H1 (cell line): ENCODE results near the gene SLC25A26. TPM values are rescaled to one million over a fixed set of nuclear protein-coding genes. Genes with fewer than 3 reads are reported as not detected.

ENCODE experiments used
- CTCF ChIA-PET: fragments of 300-600 bp; sonication (Branson Sonifier 250); formaldehyde crosslinking; loops from one replicate; lab custom pipeline; 2021; ENCODE audit not compliant: partially characterized antibody; lab: Charles Lee
- POLR2A ChIA-PET: fragments of 300-600 bp; sonication (Branson Sonifier 250); formaldehyde crosslinking; loops from one replicate; lab custom pipeline; 2021; ENCODE audit warnings: inconsistent platforms; ENCODE audit not compliant: partially characterized antibody; lab: Charles Lee
- DNase-seq, 2 experiments: peaks; one replicate each; pipeline versions ENCODE4 v3.0.0 to v3.0.0-alpha.2; 2010 to 2022; ENCODE audit warnings: low spot score in 2 of 2, low read depth in 1 of 2, mixed read lengths in 1 of 2
- FAIRE-seq: peaks from 2 replicates; lab custom pipeline; 2011; peaks lifted over from hg19 to GRCh38; lab: Jason Lieb, UNC
- H2AFZ ChIP-seq: 2 replicates; pipeline ENCODE4 v1.8.1; 2012; ENCODE audit warnings: low read length, inconsistent platforms
- H2AK5ac ChIP-seq: 2 replicates; pipeline ENCODE4 v1.6.1; 2013; ENCODE audit warnings: low read depth, low read length
- H2BK120ac ChIP-seq: replicated peaks from 2 replicates; pipeline ENCODE3; 2013; ENCODE audit warnings: low read depth, low read length, inconsistent platforms
- H2BK12ac ChIP-seq: 2 replicates; pipeline ENCODE4 v1.6.1; 2013; ENCODE audit warnings: low read depth, low read length
- H2BK15ac ChIP-seq: 2 replicates; pipeline ENCODE4 v1.6.1; 2013; ENCODE audit warnings: low read length
- H2BK20ac ChIP-seq: 2 replicates; pipeline ENCODE4 v1.6.1; 2013; ENCODE audit warnings: low read length
- H2BK5ac ChIP-seq: 2 replicates; pipeline ENCODE4 v1.6.1; 2013; ENCODE audit warnings: low read depth, low read length
- H3K14ac ChIP-seq: 2 replicates; pipeline ENCODE4 v1.6.1; 2013; ENCODE audit warnings: inconsistent platforms; ENCODE audit not compliant: insufficient read length
- H3K18ac ChIP-seq: 2 replicates; pipeline ENCODE4 v1.6.1; 2013; ENCODE audit warnings: low read length; ENCODE audit errors: extremely low read depth
- H3K23ac ChIP-seq: 2 replicates; pipeline ENCODE4 v1.6.1; 2013; ENCODE audit warnings: inconsistent platforms; ENCODE audit not compliant: insufficient read length
- H3K23me2 ChIP-seq: 2 replicates; pipeline ENCODE4 v1.6.1; 2013; ENCODE audit warnings: low read depth, low read length
- H3K27ac ChIP-seq: 2 replicates; pipeline ENCODE4 v1.6.1; 2011; ENCODE audit warnings: low read depth, low read length, inconsistent platforms
- H3K27me3 ChIP-seq, 4 experiments: replicated peaks in 1 of 4; 1 replicate in 1 of 4; 2 replicates in 3 of 4; pipeline versions ENCODE4 v1.6.1 to v1.8.1; 2011 to 2013; ENCODE audit warnings: low read length in 3 of 4, mild to moderate bottlenecking in 3 of 4, inconsistent platforms in 2 of 4, mixed read lengths in 2 of 4, moderate library complexity in 1 of 4; ENCODE audit not compliant: control insufficient read depth in 3 of 4, insufficient read depth in 3 of 4; ENCODE audit errors: extremely low read depth in 1 of 4
- H3K36me3 ChIP-seq, 4 experiments: 2 replicates each; pipeline versions ENCODE4 v1.6.1 to v1.8.1; 2011 to 2013; ENCODE audit warnings: mild to moderate bottlenecking in 4 of 4, low read length in 3 of 4, moderate library complexity in 2 of 4, control low read depth in 1 of 4, inconsistent platforms in 1 of 4; ENCODE audit not compliant: insufficient read depth in 4 of 4, control insufficient read depth in 2 of 4
- H3K4ac ChIP-seq: replicated peaks from 2 replicates; pipeline ENCODE3; 2013; ENCODE audit warnings: low read length, low read depth, mixed read lengths, inconsistent platforms; ENCODE audit not compliant: insufficient read length
- H3K4me1 ChIP-seq, 4 experiments: replicated peaks in 1 of 4; 1 replicate in 1 of 4; 2 replicates in 3 of 4; pipeline versions ENCODE4 v1.6.1 to v1.8.1; 2011 to 2013; ENCODE audit warnings: low read length in 3 of 4, inconsistent platforms in 2 of 4, mixed read lengths in 1 of 4; ENCODE audit not compliant: insufficient read depth in 4 of 4, control insufficient read depth in 3 of 4
- H3K4me2 ChIP-seq, 2 experiments: 2 replicates each; pipeline versions ENCODE4 v1.6.1 to v1.8.1; 2011 to 2013; ENCODE audit warnings: low read depth in 2 of 2, low read length in 2 of 2, control low read depth in 1 of 2, inconsistent platforms in 1 of 2, mild to moderate bottlenecking in 1 of 2; ENCODE audit not compliant: insufficient read depth in 1 of 2
- H3K4me3 ChIP-seq, 4 experiments: fragments of 200-600, 300-600 bp in 1 of 4; sonication (generic), shearing (Covaris generic), sonication (Bioruptor Twin) in 1 of 4; 2 replicates each; pipeline versions ENCODE4 v1.5.1 to v1.8.1; 2011 to 2016; ENCODE audit warnings: low read length in 4 of 4, low read depth in 3 of 4, control low read depth in 2 of 4, inconsistent platforms in 2 of 4, mild to moderate bottlenecking in 2 of 4, mixed read lengths in 1 of 4, moderate library complexity in 1 of 4; ENCODE audit not compliant: insufficient read depth in 2 of 4; ENCODE audit errors: extremely low read depth in 1 of 4
- H3K56ac ChIP-seq: replicated peaks from 2 replicates; pipeline ENCODE3; 2013; ENCODE audit warnings: low read depth, mild to moderate bottlenecking, mixed read lengths, low read length, inconsistent platforms; ENCODE audit not compliant: insufficient read length
- H3K79me1 ChIP-seq: 2 replicates; pipeline ENCODE4 v1.6.1; 2013; ENCODE audit warnings: low read depth, low read length, control low read depth
- H3K79me2 ChIP-seq, 2 experiments: 2 replicates each; pipeline versions ENCODE4 v1.6.1 to v1.8.1; 2012 to 2013; ENCODE audit warnings: low read length in 2 of 2, mild to moderate bottlenecking in 2 of 2, inconsistent platforms in 1 of 2; ENCODE audit not compliant: insufficient read depth in 2 of 2, control insufficient read depth in 1 of 2
- H3K9ac ChIP-seq, 4 experiments: replicated peaks in 1 of 4; 1 replicate in 1 of 4; 2 replicates in 3 of 4; pipeline versions ENCODE4 v1.6.1 to v1.8.1; 2011 to 2013; ENCODE audit warnings: low read depth in 3 of 4, low read length in 3 of 4, control low read depth in 2 of 4, mild to moderate bottlenecking in 2 of 4, moderate library complexity in 2 of 4, inconsistent platforms in 1 of 4; ENCODE audit errors: extremely low read depth in 1 of 4
- H3K9me3 ChIP-seq, 2 experiments: 2 replicates each; pipeline versions ENCODE4 v1.6.1 to v1.8.1; 2012 to 2013; ENCODE audit warnings: mild to moderate bottlenecking in 2 of 2, moderate library complexity in 2 of 2, control low read depth in 1 of 2, inconsistent platforms in 1 of 2, low read depth in 1 of 2, low read length in 1 of 2, mixed read lengths in 1 of 2; ENCODE audit not compliant: insufficient read depth in 2 of 2
- H4K20me1 ChIP-seq, 2 experiments: replicated peaks in 1 of 2; 2 replicates each; pipeline versions ENCODE3 to v1.8.1; 2011 to 2013; ENCODE audit warnings: inconsistent platforms in 2 of 2, low read length in 2 of 2, mild to moderate bottlenecking in 1 of 2; ENCODE audit not compliant: insufficient read depth in 2 of 2, control insufficient read depth in 1 of 2
- H4K5ac ChIP-seq: 2 replicates; pipeline ENCODE4 v1.6.1; 2013; ENCODE audit warnings: low read length, low read depth, mixed read lengths, inconsistent platforms; ENCODE audit not compliant: insufficient read length
- H4K8ac ChIP-seq: 2 replicates; pipeline ENCODE4 v1.8.0; 2013; ENCODE audit warnings: mild to moderate bottlenecking, moderate library complexity, low read length, inconsistent platforms; ENCODE audit not compliant: insufficient read depth; ENCODE audit errors: extremely low read depth
- H4K91ac ChIP-seq: replicated peaks from 2 replicates; pipeline ENCODE3; 2013; ENCODE audit warnings: low read length, mixed read lengths, inconsistent platforms; ENCODE audit not compliant: insufficient read length
- CTCF ChIP-seq, 3 experiments: IDR thresholded peaks; 1 replicate in 2 of 3; 2 replicates in 1 of 3; pipeline versions ENCODE4 v1.5.1 to v1.6.1; 2011; ENCODE audit warnings: low read length in 3 of 3, mild to moderate bottlenecking in 3 of 3, inconsistent platforms in 2 of 3, low read depth in 1 of 3, moderate library complexity in 1 of 3; ENCODE audit not compliant: insufficient read depth in 1 of 3; ENCODE audit errors: control extremely low read depth in 1 of 3
- GTF2F1 ChIP-seq: IDR thresholded peaks from 2 replicates; pipeline ENCODE4 v1.6.1; 2012; ENCODE audit warnings: low read depth, low read length, improper control_type of control experiment, borderline replicate concordance
- RAD21 ChIP-seq, 2 experiments: IDR thresholded peaks in 1 of 2; conservative IDR thresholded peaks in 1 of 2; 2 replicates each; pipeline ENCODE4 v1.6.1; 2011; ENCODE audit warnings: low read depth in 2 of 2, low read length in 2 of 2, improper control_type of control experiment in 1 of 2, inconsistent platforms in 1 of 2, mild to moderate bottlenecking in 1 of 2, moderate library complexity in 1 of 2
- SAP30 ChIP-seq: fragments of 300-600 bp; sonication (generic); IDR thresholded peaks from 2 replicates; pipeline ENCODE4 v1.7.1; 2012; ENCODE audit warnings: low read length, moderate library complexity, mild to moderate bottlenecking, inconsistent platforms; ENCODE audit not compliant: insufficient read depth, insufficient replicate concordance
- SP1 ChIP-seq: IDR thresholded peaks from 2 replicates; pipeline ENCODE4 v1.6.1; 2011; ENCODE audit warnings: low read depth, low read length
- SP2 ChIP-seq: IDR thresholded peaks from 2 replicates; pipeline ENCODE4 v1.6.1; 2012; ENCODE audit warnings: mild to moderate bottlenecking, low read length, inconsistent platforms
- SP4 ChIP-seq: IDR thresholded peaks from 2 replicates; pipeline ENCODE4 v1.6.1; 2012; ENCODE audit warnings: low read length, inconsistent platforms
- TAF1 ChIP-seq: IDR thresholded peaks from 2 replicates; pipeline ENCODE4 v1.6.1; 2011; ENCODE audit warnings: mild to moderate bottlenecking, low read depth, low read length
- USF2 ChIP-seq: IDR thresholded peaks from 2 replicates; pipeline ENCODE4 v1.6.1; 2011; ENCODE audit warnings: low read length, improper control_type of control experiment
- YY1 ChIP-seq: IDR thresholded peaks from 2 replicates; pipeline ENCODE4 v1.6.1; 2011; ENCODE audit warnings: low read depth, mild to moderate bottlenecking, low read length
- WGBS, 2 experiments: shearing (Covaris generic) in 1 of 2; methylation state at CpG; one replicate each; pipeline versions ENCODE4 v1.1.6 to v1.1.7; 2013 to 2015; ENCODE audit warnings: low lambda C conversion rate in 2 of 2, mixed read lengths in 2 of 2, inconsistent platforms in 1 of 2, low coverage in 1 of 2, missing lambda C conversion rate in 1 of 2; ENCODE audit not compliant: insufficient replicate concordance in 2 of 2, insufficient coverage in 1 of 2, insufficient read length in 1 of 2; ENCODE audit errors: extremely low coverage in 1 of 2, missing lambda C conversion rate in 1 of 2; 5-methylcytosine and 5-hydroxymethylcytosine counted together
- polyA plus RNA-seq, 7 experiments: library from polyadenylated mRNA; depleted of rRNA in 3 of 7; stranded (reverse) in 5 of 7; unstranded in 2 of 7; fragments of >200 nt in 5 of 7; fragments of 200-250 nt in 2 of 7; gene quantifications; 1 replicate in 5 of 7; 2 replicates in 1 of 7; 4 replicates in 1 of 7; pipeline versions ENCODE4 v1.2.1 to v1.2.3, GENCODE V29; 2011 to 2013; ENCODE audit warnings: missing spikeins in 2 of 7, mixed read lengths in 2 of 7
- total RNA-seq: library from RNA; stranded (reverse); fragmentation: NEBNext Ultra II Directional; extraction: Animal tissue kit (Norgen Biotek cat#: 25700); gene quantifications from 2 replicates; pipeline ENCODE4 v1.2.1, GENCODE V29; 2021

Gene SLC25A26
- total and polyA plus RNA-seq, 2 of the 8 experiments (the other 6 are each of a cell fraction or from before 2014, with no cell fraction given) = 30.0 to 37.0 TPM

GRCh38 chr3:66236281-66236680 is 15.5 kb downstream of the SLC25A26 start:
- Histone ChIP-seq H4K5ac (no peak overlapping the region), H2BK120ac (no peak overlapping the region), H4K20me1 (no peaks in the 10 kb centered on the region), H2AFZ (no peak overlapping the region), H3K4me3 (no peak overlapping the region), H3K18ac (no peak overlapping the region), H3K9me3 (no peaks in the 10 kb centered on the region), H3K79me1 (no peaks in the 10 kb centered on the region), H3K27ac (no peak overlapping the region), H4K8ac (no peak overlapping the region), H3K56ac (no peak overlapping the region), H2BK12ac (no peak overlapping the region), H2BK20ac (no peak overlapping the region), H2AK5ac (no peak overlapping the region), H3K23me2 (no peaks in the 10 kb centered on the region), H3K79me2 (peaks cover 0 to 8% of the 10 kb centered on the region in 2 experiments; a peak in 1 of 4 replicates), H3K36me3 (peaks cover 0 to 8% (median 0%) of the 10 kb centered on the region in 4 experiments; a peak in 2 of 8 replicates), H4K91ac (no peak overlapping the region), H2BK5ac (no peak overlapping the region), H3K4ac (no peak overlapping the region), H3K27me3 (no peaks in the 10 kb centered on the region), H3K23ac (no peak overlapping the region), H3K14ac (no peak overlapping the region), H2BK15ac (no peak overlapping the region), H3K4me2 (no peak overlapping the region), H3K9ac (no peak overlapping the region), H3K4me1 (peaks cover 0 to 5% (median 2%) of the 10 kb centered on the region in 4 experiments; a peak in 3 of 7 replicates)
- DNase-seq (no peak), FAIRE-seq (peak; percentile 60)
- TF ChIP-seq SP4 (no peak), SP1 (no peak), CTCF (IDR thresholded peaks at IDR 0.05; ENCODE audit: control extremely low read depth in 1 of 3, insufficient read depth in 1 of 3, low read depth in 1 of 3, low read length in 3 of 3) (peak in 2 of 3 experiments; percentile 19 to 36; a peak in 2 of 4 replicates), SP2 (no peak), RAD21 (IDR thresholded peaks at IDR 0.05 in 1 of 2, conservative IDR thresholded peaks at IDR 0.05 in 1 of 2; ENCODE audit: low read depth in 2 of 2, low read length in 2 of 2) (peak; percentile 17 to 32; a peak in 3 of 4 replicates), GTF2F1 (no peak), TAF1 (no peak), USF2 (no peak), SAP30 (no peak), YY1 (no peak)
- 64% methylated on average over 5 of the region's 5 CpGs; no CpG with 5 or more reads in 1 of the 2 experiments for WGBS, 2 experiments
- CTCF ChIA-PET = interaction anchor here (0.6 to 2.4 kb wide), 17 partner anchors 8 to 1228 kb away, joined by 3 to 25 read pairs (median 3); partner anchors contain the start of gene SLC25A26
- POLR2A ChIA-PET = interaction anchor here (1.7 kb wide), 1 partner anchor 13 kb away, joined by 25 read pairs; the partner anchor contains the start of gene SLC25A26
